Hepatocyte (in vitro differentiated cells): ENCODE results near the gene ARHGAP18.

Experiments
- CTCF ChIP-seq: fragments of 200-600 bp; sonication (generic); IDR thresholded peaks from 2 replicates; pipeline ENCODE4 v1.5.1; 2016; ENCODE audit warnings: antibody characterized with exemption, mild to moderate bottlenecking; ENCODE audit not compliant: poor library complexity
- EZH2 ChIP-seq: fragments of 200-600 bp; sonication (generic); IDR thresholded peaks from 2 replicates; pipeline ENCODE4 v1.6.1; 2016; ENCODE audit warnings: antibody characterized with exemption, mild to moderate bottlenecking, borderline replicate concordance

- TF ChIP-seq CTCF (no peak), EZH2 (no peak)
Measured at GRCh38 chr6:129667621-129668020, 42.4 kb downstream of the ARHGAP18 start.
